AG04450 (cell line): Measurements from ENCODE around the gene USP49. TPM values are rescaled to one million over a fixed set of nuclear protein-coding genes. Genes with fewer than 3 reads are reported as not detected.
A peak's percentile ranks its signal among the peaks of the same experiment; 100 is the strongest.

ENCODE experiments used
- CTCF ChIA-PET: fragments of 300-600, 350-600 bp; formaldehyde crosslinking; extraction: SDS; loops from one replicate; lab custom pipeline; 2022; ENCODE audit warnings: antibody characterized with exemption, inconsistent platforms; lab: Charles Lee
- POLR2A ChIA-PET: fragments of 350-600 bp; formaldehyde crosslinking; extraction: SDS; loops from one replicate; lab custom pipeline; 2021; ENCODE audit warnings: antibody characterized with exemption, inconsistent platforms; lab: Yijun Ruan, JAX
- DNase-seq: peaks from one replicate; pipeline ENCODE4 v3.0.0-alpha.2; 2011; ENCODE audit warnings: low read depth, low spot score
- H3K27ac ChIP-seq: one replicate; pipeline ENCODE4 v1.5.1; 2012; ENCODE audit warnings: low read depth, low read length, control low read depth
- H3K27me3 ChIP-seq: one replicate; pipeline ENCODE4 v1.6.0; 2012; ENCODE audit warnings: low read length; ENCODE audit not compliant: control insufficient read depth, insufficient read depth
- H3K4me3 ChIP-seq: 2 replicates; pipeline ENCODE4 v1.5.1; 2011; ENCODE audit warnings: mild to moderate bottlenecking, low read depth, low read length, control low read depth
- H3K9me3 ChIP-seq: 2 replicates; pipeline ENCODE4 v1.5.1; 2012; ENCODE audit warnings: low read length; ENCODE audit not compliant: control insufficient read depth, insufficient read depth
- polyA plus RNA-seq: library from polyadenylated mRNA; depleted of rRNA; stranded (reverse); fragments of >200 nt; gene quantifications from 2 replicates; pipeline ENCODE4 v1.2.3, GENCODE V29; 2011
- TF ChIP-seq, protein P1 (sequence below): IDR thresholded peaks from 2 replicates; pipeline ENCODE4 v1.5.1; 2011; ENCODE audit warnings: low read depth, low read length, control low read depth, inconsistent platforms

Gene USP49
- polyA plus RNA-seq, 1 experiment, result 3.0 TPM

DNA sequence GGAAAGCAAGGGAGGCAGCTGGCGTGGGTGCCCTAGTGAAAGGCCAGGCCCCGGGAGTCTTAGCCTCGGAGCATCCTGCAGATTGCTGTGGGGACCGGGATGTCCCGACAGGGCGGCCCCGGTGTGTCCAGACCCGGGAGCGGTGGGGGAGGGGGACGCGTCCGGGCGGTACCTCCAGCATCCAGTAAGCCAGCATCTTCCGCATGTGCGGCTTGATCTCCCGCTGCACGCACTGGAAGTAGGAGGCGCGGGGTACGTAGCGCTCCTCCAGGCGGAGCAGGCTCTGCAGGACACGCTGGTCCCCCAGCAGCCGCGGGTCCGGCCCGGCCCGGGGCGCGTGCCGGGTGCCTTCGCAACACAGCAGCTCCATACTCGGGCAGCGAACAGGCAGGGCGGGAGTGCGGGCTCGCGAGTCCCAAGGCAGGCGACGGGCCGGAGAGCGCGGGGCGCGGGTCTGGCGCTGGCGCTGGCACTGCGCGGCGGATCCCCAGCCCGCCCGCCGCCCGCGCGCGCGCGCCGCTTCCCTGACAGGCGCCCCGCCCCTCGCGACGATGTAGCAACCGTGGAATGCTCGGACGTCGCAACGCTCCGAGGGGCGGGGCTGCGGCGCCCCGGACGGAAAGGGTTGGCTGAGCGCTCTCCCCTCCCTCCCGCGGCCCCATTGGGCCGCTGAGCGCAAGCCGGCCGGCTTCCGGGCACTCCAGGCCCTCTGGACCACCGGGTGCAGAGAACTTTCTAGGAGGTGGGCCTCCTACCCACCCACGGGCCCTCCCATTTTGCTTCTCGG, 46.3 kb upstream of the USP49 start, which contains the start of gene CCND3:
TSS of gene CCND3 (minus strand) at position 529 of the 787 bp plus-strand sequence. CDS start at position 370, 159 bp downstream.
- Histone ChIP-seq H3K4me3 (peak within 1 kb of the TSS; percentile 98), H3K27me3 (no peaks in the 10 kb centered on the region), H3K9me3 (peaks cover 3% of the 10 kb centered on the region; the same call in 1 of the 2 replicates), H3K27ac (peak within 1 kb of the TSS; percentile 57)
- TF ChIP-seq, protein P1, sequence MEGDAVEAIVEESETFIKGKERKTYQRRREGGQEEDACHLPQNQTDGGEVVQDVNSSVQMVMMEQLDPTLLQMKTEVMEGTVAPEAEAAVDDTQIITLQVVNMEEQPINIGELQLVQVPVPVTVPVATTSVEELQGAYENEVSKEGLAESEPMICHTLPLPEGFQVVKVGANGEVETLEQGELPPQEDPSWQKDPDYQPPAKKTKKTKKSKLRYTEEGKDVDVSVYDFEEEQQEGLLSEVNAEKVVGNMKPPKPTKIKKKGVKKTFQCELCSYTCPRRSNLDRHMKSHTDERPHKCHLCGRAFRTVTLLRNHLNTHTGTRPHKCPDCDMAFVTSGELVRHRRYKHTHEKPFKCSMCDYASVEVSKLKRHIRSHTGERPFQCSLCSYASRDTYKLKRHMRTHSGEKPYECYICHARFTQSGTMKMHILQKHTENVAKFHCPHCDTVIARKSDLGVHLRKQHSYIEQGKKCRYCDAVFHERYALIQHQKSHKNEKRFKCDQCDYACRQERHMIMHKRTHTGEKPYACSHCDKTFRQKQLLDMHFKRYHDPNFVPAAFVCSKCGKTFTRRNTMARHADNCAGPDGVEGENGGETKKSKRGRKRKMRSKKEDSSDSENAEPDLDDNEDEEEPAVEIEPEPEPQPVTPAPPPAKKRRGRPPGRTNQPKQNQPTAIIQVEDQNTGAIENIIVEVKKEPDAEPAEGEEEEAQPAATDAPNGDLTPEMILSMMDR, result no peak
- CTCF ChIA-PET, result interaction anchor here (0.6 to 12.9 kb wide), 4 partner anchors 20 to 108 kb away, joined by 3 to 145 read pairs (median 77); partner anchors contain the start of genes BYSL and MED20
- POLR2A ChIA-PET, result interaction anchor here (0.9 to 1.1 kb wide), 2 partner anchors 27 to 154 kb away, joined by 3 to 5 read pairs; partner anchors contain the start of gene TOMM6
- DNase-seq, result peak; percentile 75

DNA sequence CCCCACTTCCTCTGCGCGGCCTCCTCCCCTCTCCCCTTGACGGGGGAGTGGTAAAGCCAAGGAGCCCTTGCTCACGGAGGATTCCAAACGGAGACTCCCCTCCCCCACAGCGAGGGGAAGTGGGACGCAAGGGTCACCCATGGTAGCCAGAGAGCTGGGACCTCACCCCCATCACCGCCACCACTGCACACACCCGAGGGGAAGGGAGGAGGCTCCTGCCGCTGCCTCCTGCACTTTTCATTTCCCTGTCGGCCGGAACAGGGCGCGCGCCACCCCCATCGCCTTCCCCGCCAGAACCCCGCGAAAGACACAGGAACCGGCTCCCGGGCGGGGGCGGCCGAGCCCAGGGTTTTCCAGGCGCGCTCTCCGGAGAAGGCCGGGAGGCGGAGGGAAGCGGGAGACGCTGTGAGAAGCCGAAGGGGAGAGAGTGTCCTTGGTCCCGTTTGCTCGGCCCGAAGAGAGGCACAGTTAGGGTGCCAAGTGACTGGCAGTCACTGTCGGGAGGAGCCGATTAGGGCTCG, 45.6 kb upstream of the USP49 start:
- H3K9me3 ChIP-seq, result peaks cover 3% of the 10 kb centered on the region; the same call in 1 of the 2 replicates
- peak overlapping the region; percentile 57 for H3K27ac ChIP-seq
- ChIA-PET POLR2A (interaction anchor here (1.0 kb wide), 1 partner anchor 19 kb away, joined by 6 read pairs; the partner anchor contains the start of gene BYSL), CTCF (interaction anchor here (1.1 to 12.9 kb wide), 4 partner anchors 19 to 154 kb away, joined by 3 to 145 read pairs (median 90); partner anchors contain the start of genes BYSL, MED20 and TOMM6)
- TF ChIP-seq, protein P1, result 0 out of 2 replicates have a peak, but pooled peaks have one; percentile 4
- no peak for DNase-seq
- H3K4me3 ChIP-seq, result peak overlapping the region; percentile 98
- no peaks in the 10 kb centered on the region for H3K27me3 ChIP-seq

DNA sequence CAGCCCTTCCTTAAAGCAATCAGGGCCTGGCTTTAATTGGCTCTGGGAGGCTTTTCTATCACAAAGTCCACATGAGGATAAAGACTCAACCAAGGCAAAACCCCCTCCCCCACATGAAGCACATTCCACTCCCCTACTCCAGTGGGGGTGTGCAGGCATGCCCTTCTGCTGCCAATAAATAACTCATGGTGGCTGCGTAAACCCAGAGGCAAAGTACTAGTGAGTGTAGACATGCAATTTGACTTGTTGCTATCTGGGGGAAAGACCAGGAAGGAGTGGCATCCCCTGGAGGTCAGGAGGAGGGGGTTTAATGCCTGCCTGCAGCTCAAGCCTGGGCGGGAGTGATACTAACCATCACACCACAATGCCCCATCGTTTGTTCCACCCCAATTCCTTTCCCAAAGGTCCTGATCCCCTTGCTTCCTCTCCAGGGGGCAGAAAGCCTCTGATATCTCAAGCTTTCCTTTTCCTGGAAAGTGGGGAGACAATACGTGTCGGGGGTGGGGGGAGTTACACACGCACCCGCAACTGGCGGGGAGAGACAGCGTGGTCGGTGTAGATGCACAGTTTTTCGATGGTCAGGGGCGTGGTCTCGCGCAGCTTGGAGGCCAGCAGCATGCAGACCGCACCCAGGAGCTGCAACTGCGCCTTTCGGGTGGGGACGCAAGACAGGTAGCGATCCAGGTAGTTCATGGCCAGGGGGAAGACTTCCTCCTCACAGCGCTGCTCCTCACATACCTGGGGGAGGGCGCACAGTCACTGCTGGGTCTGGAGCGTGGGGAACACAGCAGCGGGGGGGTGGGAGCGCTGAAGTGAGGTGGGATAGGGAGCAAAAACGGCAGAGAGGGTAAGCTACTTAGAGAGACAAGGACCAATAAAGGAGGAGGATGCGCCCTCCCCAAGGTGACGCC, 44.9 kb upstream of the USP49 start:
- Histone ChIP-seq H3K27ac (peak overlapping the region; percentile 21), H3K4me3 (peak overlapping the region; percentile 98), H3K9me3 (peaks cover 3% of the 10 kb centered on the region; the same call in 1 of the 2 replicates), H3K27me3 (no peaks in the 10 kb centered on the region)
- POLR2A ChIA-PET, result interaction anchor here (0.5 to 1.7 kb wide), 4 partner anchors 19 to 571 kb away, joined by 3 to 6 read pairs (median 5); partner anchors contain the start of gene BYSL
- DNase-seq, result no peak
- TF ChIP-seq, protein P1, result no peak
- CTCF ChIA-PET, result interaction anchor here (0.7 to 12.9 kb wide), 7 partner anchors 19 to 153 kb away, joined by 3 to 145 read pairs (median 8); partner anchors contain the start of genes BYSL, MED20 and TOMM6

DNA sequence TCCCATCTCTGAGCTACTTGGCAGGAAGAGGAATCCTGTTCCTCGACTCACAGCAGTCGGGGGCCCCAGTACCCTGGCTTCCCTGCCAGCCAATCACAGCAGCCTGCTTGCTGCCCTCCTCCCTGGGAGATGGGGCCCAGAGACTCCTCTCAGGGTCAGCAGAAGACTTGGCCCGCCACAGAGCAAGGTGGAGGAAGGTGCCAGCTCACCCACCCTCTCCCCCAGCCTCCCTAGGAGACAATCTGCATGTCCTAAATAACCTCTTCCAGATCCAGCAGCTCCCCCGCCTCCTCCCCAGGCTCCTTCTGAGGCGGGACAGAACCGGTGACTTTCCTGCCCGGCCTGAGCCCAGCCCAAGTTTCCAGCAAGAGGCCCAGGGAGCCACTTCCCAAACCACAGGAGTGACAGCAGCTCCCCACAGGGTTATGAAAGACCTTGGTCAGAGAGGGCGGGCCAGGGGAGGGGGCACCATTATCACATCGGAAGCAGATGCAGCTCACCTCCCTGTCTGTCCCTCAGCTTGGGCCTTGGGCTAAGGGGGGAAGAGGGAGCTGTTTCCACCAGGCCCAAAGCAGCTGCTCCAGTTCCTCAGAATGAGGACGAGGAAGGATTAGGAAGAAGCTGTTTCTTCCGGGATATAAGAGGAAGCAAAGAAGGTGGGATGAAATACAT, 44.1 kb upstream of the USP49 start:
- TF ChIP-seq, protein P1, result no peak
- H3K27ac ChIP-seq, result peak overlapping the region; percentile 57
- no peaks in the 10 kb centered on the region for H3K27me3 ChIP-seq
- DNase-seq, result no peak
- H3K4me3 ChIP-seq, result peak overlapping the region; percentile 98
- POLR2A ChIA-PET, result interaction anchor here (0.5 to 1.7 kb wide), 5 partner anchors 12 to 570 kb away, joined by 3 to 6 read pairs (median 3); partner anchors contain the start of gene BYSL
- peaks cover 3% of the 10 kb centered on the region; the same call in 1 of the 2 replicates for H3K9me3 ChIP-seq
- CTCF ChIA-PET, result interaction anchor here (0.7 to 12.9 kb wide), 8 partner anchors 18 to 152 kb away, joined by 3 to 145 read pairs (median 6); partner anchors contain the start of genes BYSL, MED20 and TOMM6
